IMR-90 (cell line): ENCODE data around the gene PAFAH2. TPM values are rescaled to one million over a fixed set of nuclear protein-coding genes. Genes with fewer than 3 reads are reported as not detected.

ENCODE experiments used
- ATAC-seq: fragments of 200-7000 bp; cut with Tn5 transposase; 2 replicates; pipeline ENCODE4 v1.9.1; 2020; ENCODE audit warnings: low read depth, mild to moderate bottlenecking, moderate library complexity
- BruUV-seq: library from RNA; stranded (reverse); fragments of 400-500 nt; replicated peaks from 2 replicates; lab custom pipeline; 2021; lab: Mats Ljungman, UMichigan
- CTCF ChIA-PET: fragments of 300-600 bp; formaldehyde crosslinking; extraction: SDS; loops from one replicate; lab custom pipeline; 2021; ENCODE audit warnings: antibody characterized with exemption; lab: Yijun Ruan, JAX
- POLR2A ChIA-PET: fragments of 300-600 bp; sonication (Branson Sonifier 250); formaldehyde crosslinking; loops from one replicate; lab custom pipeline; 2022; ENCODE audit warnings: antibody characterized with exemption; ENCODE audit not compliant: unreplicated experiment; lab: Charles Lee
- DNase-seq: peaks from one replicate; pipeline ENCODE4 v3.0.0; 2013
- H2AFZ ChIP-seq: replicated peaks from 2 replicates; pipeline ENCODE3; 2013; ENCODE audit warnings: low read length, mild to moderate bottlenecking; ENCODE audit not compliant: poor library complexity
- H2AK5ac ChIP-seq: 2 replicates; pipeline ENCODE4 v1.6.1; 2013; ENCODE audit warnings: low read depth, low read length, inconsistent platforms
- H2AK9ac ChIP-seq: replicated peaks from 2 replicates; pipeline ENCODE3; 2013; ENCODE audit warnings: mild to moderate bottlenecking, low read depth, low read length, moderate library complexity; ENCODE audit not compliant: poor library complexity
- H2BK120ac ChIP-seq: 2 replicates; pipeline ENCODE4 v1.6.1; 2013; ENCODE audit warnings: low read depth, low read length, inconsistent platforms
- H2BK15ac ChIP-seq: 3 replicates; pipeline ENCODE4 v1.6.1; 2013; ENCODE audit warnings: low read depth, low read length, inconsistent platforms
- H2BK20ac ChIP-seq: 2 replicates; pipeline ENCODE4 v1.6.1; 2013; ENCODE audit warnings: low read depth, mild to moderate bottlenecking, inconsistent platforms, low read length, moderate library complexity
- H2BK5ac ChIP-seq: 2 replicates; pipeline ENCODE4 v1.6.1; 2013; ENCODE audit warnings: mild to moderate bottlenecking, low read depth, low read length, inconsistent platforms; ENCODE audit not compliant: poor library complexity, severe bottlenecking
- H3K14ac ChIP-seq: replicated peaks from 2 replicates; pipeline ENCODE4 v1.6.1; 2013; ENCODE audit warnings: low read depth, low read length, inconsistent platforms
- H3K18ac ChIP-seq: 2 replicates; pipeline ENCODE4 v1.6.1; 2013; ENCODE audit warnings: low read depth, low read length, control low read depth
- H3K23ac ChIP-seq: 2 replicates; pipeline ENCODE4 v1.6.1; 2013; ENCODE audit warnings: low read depth, low read length, inconsistent platforms
- H3K27ac ChIP-seq: 2 replicates; pipeline ENCODE4 v1.5.1; 2013; ENCODE audit warnings: mild to moderate bottlenecking, control low read depth, low read length; ENCODE audit not compliant: insufficient read depth
- H3K27me3 ChIP-seq: 2 replicates; pipeline ENCODE4 v1.6.1; 2013; ENCODE audit warnings: low read length; ENCODE audit not compliant: control insufficient read depth, insufficient read depth
- H3K36me3 ChIP-seq: 2 replicates; pipeline ENCODE4 v1.6.1; 2013; ENCODE audit warnings: low read length, mixed read lengths; ENCODE audit not compliant: control insufficient read depth, insufficient read depth
- H3K4ac ChIP-seq: 2 replicates; pipeline ENCODE4 v1.6.1; 2013; ENCODE audit warnings: low read depth, low read length, inconsistent platforms
- H3K4me1 ChIP-seq: 2 replicates; pipeline ENCODE4 v1.6.1; 2013; ENCODE audit warnings: low read length, mixed read lengths; ENCODE audit not compliant: control insufficient read depth, insufficient read depth
- H3K4me2 ChIP-seq: 2 replicates; pipeline ENCODE4 v1.6.1; 2013; ENCODE audit warnings: low read depth, mild to moderate bottlenecking, control low read depth, low read length, moderate library complexity
- H3K4me3 ChIP-seq: 2 replicates; pipeline ENCODE4 v1.5.1; 2013; ENCODE audit warnings: low read depth, mild to moderate bottlenecking, control low read depth, low read length, moderate library complexity; ENCODE audit not compliant: insufficient read depth
- H3K56ac ChIP-seq: 2 replicates; pipeline ENCODE4 v1.6.1; 2013; ENCODE audit warnings: low read length, inconsistent platforms; ENCODE audit not compliant: insufficient read depth; ENCODE audit errors: extremely low read depth
- H3K79me1 ChIP-seq, 2 experiments: 2 replicates each; pipeline ENCODE4 v1.6.1; 2013; ENCODE audit warnings: low read length in 2 of 2, inconsistent platforms in 1 of 2, low read depth in 1 of 2
- H3K9ac ChIP-seq: 2 replicates; pipeline ENCODE4 v1.6.1; 2013; ENCODE audit warnings: low read depth, low read length, control low read depth
- H3K9me1 ChIP-seq: 2 replicates; pipeline ENCODE4 v1.6.1; 2013; ENCODE audit warnings: low read length, inconsistent platforms; ENCODE audit not compliant: insufficient read depth
- H3K9me3 ChIP-seq: 2 replicates; pipeline ENCODE4 v1.6.1; 2013; ENCODE audit warnings: low read length; ENCODE audit not compliant: control insufficient read depth, insufficient read depth
- H4K20me1 ChIP-seq: 2 replicates; pipeline ENCODE4 v1.6.1; 2013; ENCODE audit warnings: low read length, inconsistent platforms; ENCODE audit not compliant: insufficient read depth
- H4K5ac ChIP-seq: 2 replicates; pipeline ENCODE4 v1.6.1; 2013; ENCODE audit warnings: mild to moderate bottlenecking, low read depth, low read length, control low read depth
- H4K8ac ChIP-seq, 2 experiments: 2 replicates each; pipeline ENCODE4 v1.6.1; 2013; ENCODE audit warnings: low read depth in 2 of 2, low read length in 2 of 2, control low read depth in 1 of 2, inconsistent platforms in 1 of 2
- H4K91ac ChIP-seq: 2 replicates; pipeline ENCODE4 v1.6.1; 2013; ENCODE audit warnings: low read depth, low read length, inconsistent platforms; ENCODE audit not compliant: insufficient read depth
- FOS ChIP-seq: fragments of 150-350 bp; IDR thresholded peaks from 2 replicates; pipeline ENCODE4 v1.6.1; 2016; ENCODE audit warnings: low read depth, low read length
- RCOR1 ChIP-seq: IDR thresholded peaks from 2 replicates; pipeline ENCODE4 v1.6.1; 2012; ENCODE audit warnings: mild to moderate bottlenecking, low read length, improper control_type of control experiment; ENCODE audit not compliant: insufficient replicate concordance
- WGBS, 2 experiments: methylation state at CpG; one replicate each; pipeline versions ENCODE4 v1.1.5 to v1.1.7; 2013; ENCODE audit warnings: missing lambda C conversion rate in 2 of 2; ENCODE audit not compliant: insufficient read length in 1 of 2; ENCODE audit errors: extremely low coverage in 2 of 2; 5-methylcytosine and 5-hydroxymethylcytosine counted together
- dilution Hi-C: fragments of 300-500 bp; cut with HindIII; formaldehyde crosslinking; loops from one replicate; pipeline ENCODE4 v1.14.3; 2018; ENCODE audit warnings: low sequenced_read_pairs; ENCODE audit not compliant: unreplicated experiment
- in situ Hi-C: fragments of 300-500 bp; cut with MboI; formaldehyde crosslinking; loops from 3 replicates; pipeline ENCODE4 v1.14.3; 2019; ENCODE audit warnings: low sequenced_read_pairs, inconsistent platforms, mixed read lengths
- intact Hi-C: fragments of 100-400 bp; cut with micrococcal nuclease; formaldehyde crosslinking; loops from 2 replicates; pipeline ENCODE4 v1.10.0; 2022
- polyA plus RNA-seq, 3 experiments: library from polyadenylated mRNA; depleted of rRNA; stranded (reverse); fragments of >200 nt; gene quantifications; 2 replicates each; pipeline ENCODE4 v1.2.3, GENCODE V29; 2012; ENCODE audit warnings: low replicate concordance in 1 of 3
- total RNA-seq: library from RNA; depleted of rRNA; stranded (reverse); fragments of >200 nt; gene quantifications from 2 replicates; pipeline ENCODE4 v1.2.3, GENCODE V29; 2012
- TF ChIP-seq, protein P1 (sequence below): conservative IDR thresholded peaks from 2 replicates; pipeline ENCODE4 v1.5.1; 2012; ENCODE audit warnings: mild to moderate bottlenecking, low read depth, low read length, improper control_type of control experiment

PAFAH2 gene
- total and polyA plus RNA-seq, 2 of the 4 experiments (the other 2 are of a cell fraction) = 8.3 to 12.2 TPM

DNA sequence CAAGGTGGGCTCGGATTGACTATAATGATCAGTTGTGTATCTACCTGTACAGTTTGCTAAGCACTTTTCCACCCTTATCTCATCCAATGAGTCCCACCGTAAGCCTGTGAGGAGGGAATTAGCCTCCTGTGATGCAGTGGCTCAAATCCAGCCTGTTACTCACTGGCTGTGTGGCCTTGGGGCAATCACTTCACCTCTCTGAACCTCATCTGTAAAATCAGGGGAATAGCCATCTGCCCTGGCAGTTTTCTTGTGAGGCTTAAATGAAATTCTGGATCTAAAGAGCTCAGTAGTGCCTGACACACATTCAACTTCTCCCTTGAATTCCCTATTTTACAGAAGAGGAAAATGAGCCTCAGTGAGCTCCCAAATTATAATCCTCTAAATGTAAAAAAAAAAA lies 16.3 kb upstream of the PAFAH2 start:
- DNase-seq (no peak), ATAC-seq (no peak)
- Histone ChIP-seq H4K20me1 (no peaks in the 10 kb centered on the region), H3K27ac (no peak overlapping the region), H2BK5ac (no peak overlapping the region), H3K9me3 (no peaks in the 10 kb centered on the region), H2AK9ac (peak overlapping the region; percentile 81), H2BK120ac (no peak overlapping the region), H3K27me3 (no peaks in the 10 kb centered on the region), H2AFZ (no peak overlapping the region), H3K36me3 (no peaks in the 10 kb centered on the region), H2BK15ac (no peak overlapping the region), H2BK20ac (no peak overlapping the region), H3K4ac (no peak overlapping the region), H3K14ac (no peak overlapping the region), H4K5ac (no peak overlapping the region), H3K4me3 (no peak overlapping the region), H3K79me1 (no peaks in the 10 kb centered on the region), H3K9me1 (peaks cover 6% of the 10 kb centered on the region; the same call in 1 of the 2 replicates), H3K9ac (no peak overlapping the region), H3K23ac (no peak overlapping the region), H4K8ac (no peak overlapping the region), H2AK5ac (no peak overlapping the region), H4K91ac (no peak overlapping the region), H3K56ac (no peak overlapping the region), H3K18ac (no peak overlapping the region), H3K4me1 (peaks cover 12% of the 10 kb centered on the region), H3K4me2 (no peak overlapping the region)
- intact Hi-C loops = no loop called here
- ChIA-PET POLR2A (no interaction called here), CTCF (no interaction called here)
- TF ChIP-seq, protein P1, sequence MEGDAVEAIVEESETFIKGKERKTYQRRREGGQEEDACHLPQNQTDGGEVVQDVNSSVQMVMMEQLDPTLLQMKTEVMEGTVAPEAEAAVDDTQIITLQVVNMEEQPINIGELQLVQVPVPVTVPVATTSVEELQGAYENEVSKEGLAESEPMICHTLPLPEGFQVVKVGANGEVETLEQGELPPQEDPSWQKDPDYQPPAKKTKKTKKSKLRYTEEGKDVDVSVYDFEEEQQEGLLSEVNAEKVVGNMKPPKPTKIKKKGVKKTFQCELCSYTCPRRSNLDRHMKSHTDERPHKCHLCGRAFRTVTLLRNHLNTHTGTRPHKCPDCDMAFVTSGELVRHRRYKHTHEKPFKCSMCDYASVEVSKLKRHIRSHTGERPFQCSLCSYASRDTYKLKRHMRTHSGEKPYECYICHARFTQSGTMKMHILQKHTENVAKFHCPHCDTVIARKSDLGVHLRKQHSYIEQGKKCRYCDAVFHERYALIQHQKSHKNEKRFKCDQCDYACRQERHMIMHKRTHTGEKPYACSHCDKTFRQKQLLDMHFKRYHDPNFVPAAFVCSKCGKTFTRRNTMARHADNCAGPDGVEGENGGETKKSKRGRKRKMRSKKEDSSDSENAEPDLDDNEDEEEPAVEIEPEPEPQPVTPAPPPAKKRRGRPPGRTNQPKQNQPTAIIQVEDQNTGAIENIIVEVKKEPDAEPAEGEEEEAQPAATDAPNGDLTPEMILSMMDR = no peak
- no peak for TF ChIP-seq RCOR1
- TF ChIP-seq FOS = no peak
- dilution Hi-C loops = no loop called here
- WGBS, 2 experiments = no CpG with 5 or more reads among the region's 2 CpGs
- no TSS peak for BruUV-seq
- in situ Hi-C loops = no loop called here
